Adrenal gland (tissue), 12 donors: ENCODE results near the gene TUBGCP5. TPM values are rescaled to one million over a fixed set of nuclear protein-coding genes. Genes with fewer than 3 reads are reported as not detected.

Experiments
- DNase-seq, 7 donors: peaks; one replicate each; pipeline ENCODE4 v3.0.0-alpha.2; 2019 to 2020
- H3K27ac ChIP-seq, 5 donors: fragments of 200-600 bp; sonication (generic) in 4 of 5; 1 replicate in 3 of 5; 2 replicates in 2 of 5; pipeline versions ENCODE4 v1.5.1 to v1.8.0; 2016 to 2020; ENCODE audit warnings: mild to moderate bottlenecking in 1 of 5
- H3K27me3 ChIP-seq: fragments of 200-600 bp; 2 replicates; pipeline ENCODE4 v1.8.0; 2021
- H3K36me3 ChIP-seq, 2 donors: fragments of 200-600 bp; replicated peaks in 1 of 2; 1 replicate in 1 of 2; 2 replicates in 1 of 2; pipeline versions ENCODE4 v1.5.1 to v1.8.0; 2018 to 2022
- H3K4me1 ChIP-seq, 2 donors: fragments of 200-600 bp; replicated peaks in 1 of 2; 1 replicate in 1 of 2; 2 replicates in 1 of 2; pipeline versions ENCODE4 v1.5.1 to v1.8.0; 2018 to 2021
- H3K4me3 ChIP-seq, 4 donors: fragments of 200-600 bp; sonication (generic) in 3 of 4; one replicate each; pipeline ENCODE4 v1.5.1; 2016 to 2018
- H3K9me3 ChIP-seq, 3 donors: fragments of 200-600 bp; sonication (generic) in 1 of 3; replicated peaks in 1 of 3; 1 replicate in 2 of 3; 2 replicates in 1 of 3; pipeline versions ENCODE4 v1.5.1 to v1.8.0; 2016 to 2021
- POLR2A ChIP-seq, 2 donors: fragments of 450-650 bp; IDR thresholded peaks; one replicate each; pipeline ENCODE4 v1.6.1; 2017; ENCODE audit warnings: antibody characterized with exemption in 2 of 2, mild to moderate bottlenecking in 2 of 2, moderate library complexity in 1 of 2
- WGBS, 4 donors: extraction: QIAGEN DNeasy Blood & Tissue Kit in 2 of 4; methylation state at CpG; one replicate each; pipeline versions ENCODE4 v1.1.5 to v1.1.7; 2013 to 2017; 5-methylcytosine and 5-hydroxymethylcytosine counted together
- intact Hi-C, 2 donors: fragments of 100-400 bp; cut with DNase I; formaldehyde crosslinking; loops; one replicate each; pipeline versions ENCODE4 v1.14.1 to v1.15.0; 2022 to 2023
- polyA plus RNA-seq, 3 donors: library from polyadenylated mRNA; stranded (reverse); fragments of 200-250 nt in 2 of 3; fragments of 350-450 nt in 1 of 3; fragmentation: Illumina TruSeq in 1 of 3; extraction: RNeasy Lipid Tissue Mini Kit (QIAGEN cat#74804) in 1 of 3; gene quantifications; one replicate each; pipeline ENCODE4 v1.2.3, GENCODE V29; 2013 to 2014
- total RNA-seq, 9 donors: library from RNA; depleted of rRNA in 4 of 9; stranded (reverse); fragments of >200 nt in 4 of 9; fragments of 120-200 nt in 1 of 9; fragmentation: NEBNext Ultra II Directional in 1 of 9; extraction: Animal tissue kit (Norgen Biotek cat#: 25700) in 1 of 9; gene quantifications; one replicate each; pipeline versions ENCODE4 v1.1.0 to v1.2.4, GENCODE V29; 2013 to 2023
- TF ChIP-seq, protein P1 (sequence below), 6 experiments: fragments of 450-650 bp in 4 of 6; fragments of 200-600 bp in 2 of 6; sonication (generic) in 1 of 6; IDR thresholded peaks; 1 replicate in 5 of 6; 2 replicates in 1 of 6; pipeline versions ENCODE4 v1.5.1 to v1.8.0; 2016 to 2021; ENCODE audit warnings: antibody characterized with exemption in 6 of 6, mild to moderate bottlenecking in 2 of 6, moderate library complexity in 1 of 6
- donor health status: healthy with polysubstance abuse.
- donor health status: Bipolar disorder and iron deficiency.
- donor health status: DM: yes; HTN: yes; CAD: no.
- donor health status: DM: no; HTN: no; CAD: no.
- donor health status: DM: no; HTN: no; CAD: no.
- donor health status: DM: yes; HTN: yes; CAD: no.

Gene TUBGCP5
- total and polyA plus RNA-seq, 12 donors: 7.9 to 32.4 (median 20.6) TPM

DNA sequence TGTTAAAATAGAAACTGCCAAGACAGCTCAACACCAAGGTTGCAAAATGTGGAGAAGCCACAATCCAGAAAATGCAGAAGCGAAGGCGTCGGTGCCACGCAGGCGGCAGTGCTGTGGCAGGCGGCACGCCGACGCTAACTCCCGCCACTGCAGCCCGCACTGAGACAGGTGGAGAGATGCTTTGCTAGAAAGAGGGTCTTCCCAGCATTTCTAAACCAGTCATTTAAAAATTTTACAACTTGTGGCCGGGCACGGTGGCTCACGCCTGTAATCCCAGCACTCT lies 82.5 kb downstream of the TUBGCP5 start:
- TF ChIP-seq, protein P1, sequence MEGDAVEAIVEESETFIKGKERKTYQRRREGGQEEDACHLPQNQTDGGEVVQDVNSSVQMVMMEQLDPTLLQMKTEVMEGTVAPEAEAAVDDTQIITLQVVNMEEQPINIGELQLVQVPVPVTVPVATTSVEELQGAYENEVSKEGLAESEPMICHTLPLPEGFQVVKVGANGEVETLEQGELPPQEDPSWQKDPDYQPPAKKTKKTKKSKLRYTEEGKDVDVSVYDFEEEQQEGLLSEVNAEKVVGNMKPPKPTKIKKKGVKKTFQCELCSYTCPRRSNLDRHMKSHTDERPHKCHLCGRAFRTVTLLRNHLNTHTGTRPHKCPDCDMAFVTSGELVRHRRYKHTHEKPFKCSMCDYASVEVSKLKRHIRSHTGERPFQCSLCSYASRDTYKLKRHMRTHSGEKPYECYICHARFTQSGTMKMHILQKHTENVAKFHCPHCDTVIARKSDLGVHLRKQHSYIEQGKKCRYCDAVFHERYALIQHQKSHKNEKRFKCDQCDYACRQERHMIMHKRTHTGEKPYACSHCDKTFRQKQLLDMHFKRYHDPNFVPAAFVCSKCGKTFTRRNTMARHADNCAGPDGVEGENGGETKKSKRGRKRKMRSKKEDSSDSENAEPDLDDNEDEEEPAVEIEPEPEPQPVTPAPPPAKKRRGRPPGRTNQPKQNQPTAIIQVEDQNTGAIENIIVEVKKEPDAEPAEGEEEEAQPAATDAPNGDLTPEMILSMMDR (IDR thresholded peaks at IDR 0.05): no peak
- TF ChIP-seq POLR2A (IDR thresholded peaks at IDR 0.05): no peak
- Histone ChIP-seq H3K27me3 (no peaks in the 10 kb centered on the region), H3K4me1 (peaks cover 9 to 66% of the 10 kb centered on the region in 2 donors), H3K27ac (no peak overlapping the region), H3K9me3 (no peaks in the 10 kb centered on the region), H3K36me3 (no peaks in the 10 kb centered on the region), H3K4me3 (no peak overlapping the region)
- intact Hi-C loops: no loop called here
- peak in 1 of 7 donors; percentile 37 for DNase-seq
- 79 to 95% (median 83%) methylated on average over 14 of the region's 14 CpGs for WGBS, 4 donors

DNA sequence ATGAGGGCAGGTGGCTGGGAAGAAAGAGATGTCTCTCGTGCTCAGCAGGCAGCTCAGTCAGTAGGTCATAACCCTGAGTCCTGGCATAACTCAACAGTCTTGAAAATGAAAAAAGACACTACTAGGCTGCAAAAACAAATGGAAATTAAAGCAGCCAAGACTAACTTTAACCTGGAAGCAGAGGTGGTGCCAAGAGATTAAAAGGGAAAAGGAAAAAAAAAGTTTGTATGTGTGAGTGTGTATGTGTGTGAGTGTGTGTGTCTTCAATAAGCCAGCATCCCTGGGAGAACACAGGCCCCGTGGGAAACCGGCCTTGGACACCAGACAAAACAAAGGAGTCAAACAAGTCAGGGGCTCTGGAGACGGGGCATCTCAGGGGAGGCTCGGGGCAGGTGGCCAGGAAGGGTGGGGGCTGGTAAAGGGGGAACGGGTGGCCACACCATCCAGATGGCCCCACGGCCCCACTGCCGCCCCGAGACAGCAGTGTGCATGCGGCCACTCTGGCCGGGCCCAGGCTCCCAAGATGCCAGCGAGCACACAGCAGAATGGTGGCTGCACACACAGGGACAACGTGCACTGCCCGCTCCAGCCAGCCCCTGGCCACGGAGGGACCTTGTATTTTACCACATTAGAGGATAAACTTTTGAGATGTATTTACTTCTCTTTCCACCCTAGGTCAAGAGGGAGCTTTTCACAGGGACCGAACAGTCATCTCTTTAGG lies 83.0 kb downstream of the TUBGCP5 start:
- intact Hi-C loops: no loop called here
- H3K36me3 ChIP-seq: no peaks in the 10 kb centered on the region
- no peak for DNase-seq
- peak overlapping the region in 1 of 5 donors; percentile 77 for H3K27ac ChIP-seq
- H3K9me3 ChIP-seq: no peaks in the 10 kb centered on the region
- H3K4me3 ChIP-seq: no peak overlapping the region
- TF ChIP-seq POLR2A (IDR thresholded peaks at IDR 0.05): no peak
- TF ChIP-seq, protein P1 (IDR thresholded peaks at IDR 0.05): no peak
- no peaks in the 10 kb centered on the region for H3K27me3 ChIP-seq
- WGBS, 4 donors: 48 to 57% (median 52%) methylated on average over 9 to 16 of the region's 16 CpGs
- peaks cover 9 to 65% of the 10 kb centered on the region in 2 donors for H3K4me1 ChIP-seq

DNA sequence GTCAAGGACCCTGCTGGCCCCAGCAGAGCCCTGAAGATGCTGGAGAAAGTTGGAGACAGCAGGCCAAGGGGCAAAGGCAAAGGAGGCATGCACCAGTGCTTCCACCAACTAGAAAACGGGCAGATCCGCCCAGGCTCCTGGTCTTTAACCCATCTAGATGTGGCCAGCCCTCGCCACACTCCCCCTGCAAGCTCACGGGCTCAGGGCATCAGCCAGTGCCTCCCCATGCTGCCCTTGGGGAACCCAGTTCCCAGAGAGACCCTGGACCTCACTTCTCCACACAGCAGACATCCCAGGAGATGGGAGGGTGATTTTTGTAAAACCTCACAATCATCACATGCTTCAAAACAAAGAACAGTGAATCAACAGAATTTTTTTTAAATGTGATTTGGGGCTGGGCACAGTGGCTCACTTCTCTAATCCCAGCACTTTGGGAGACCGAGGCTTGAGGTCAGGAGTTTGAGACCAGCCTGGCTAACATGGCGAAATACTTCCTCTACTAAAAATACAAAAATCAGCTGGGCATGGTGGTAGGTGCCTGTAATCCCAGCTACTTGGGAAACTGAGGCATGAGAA lies 83.7 kb downstream of the TUBGCP5 start:
- no peak for DNase-seq
- TF ChIP-seq, protein P1 (IDR thresholded peaks at IDR 0.05): no peak
- no peak for TF ChIP-seq POLR2A (IDR thresholded peaks at IDR 0.05)
- no peak overlapping the region for H3K4me3 ChIP-seq
- no peaks in the 10 kb centered on the region for H3K36me3 ChIP-seq
- intact Hi-C loops: no loop called here
- H3K9me3 ChIP-seq: no peaks in the 10 kb centered on the region
- no peaks in the 10 kb centered on the region for H3K27me3 ChIP-seq
- WGBS, 4 donors: 74 to 86% (median 78%) methylated on average over 6 of the region's 6 CpGs
- peaks cover 9 to 65% of the 10 kb centered on the region in 2 donors for H3K4me1 ChIP-seq
- peak overlapping the region in 1 of 5 donors; percentile 6 for H3K27ac ChIP-seq

- intact Hi-C loops: no loop called here
- Histone ChIP-seq H3K27me3 (no peaks in the 10 kb centered on the region), H3K27ac (peak overlapping the region in 1 of 5 donors; percentile 6), H3K36me3 (no peaks in the 10 kb centered on the region), H3K4me3 (no peak overlapping the region), H3K9me3 (no peaks in the 10 kb centered on the region), H3K4me1 (peaks cover 9 to 64% of the 10 kb centered on the region in 2 donors)
- no peak for TF ChIP-seq POLR2A (IDR thresholded peaks at IDR 0.05)
- TF ChIP-seq, protein P1 (IDR thresholded peaks at IDR 0.05): no peak
- 74 to 86% (median 81%) methylated on average over 6 to 14 of the region's 14 CpGs for WGBS, 4 donors
- DNase-seq: no peak
Measured at GRCh38 chr15:22954798-22955543, 84.4 kb downstream of the TUBGCP5 start.
